Thymus (tissue), 11 donors: ENCODE data around the gene SLC34A3. TPM values are rescaled to one million over a fixed set of nuclear protein-coding genes. Genes with fewer than 3 reads are reported as not detected.

Experiments used
- DNase-seq, 9 donors: peaks; one replicate each; pipeline ENCODE4 v3.0.0-alpha.2; 2013; ENCODE audit warnings: low spot score in 9 of 9, low read depth in 6 of 9, missing footprints in 1 of 9
- H3K27ac ChIP-seq, 2 donors: one replicate each; pipeline ENCODE4 v1.5.1; 2013; ENCODE audit warnings: control low read depth in 1 of 2, low read depth in 1 of 2, low read length in 1 of 2, mild to moderate bottlenecking in 1 of 2, moderate library complexity in 1 of 2
- H3K27me3 ChIP-seq, 2 donors: one replicate each; pipeline ENCODE4 v1.5.1; 2013; ENCODE audit warnings: low read length in 1 of 2; ENCODE audit not compliant: control insufficient read depth in 2 of 2, insufficient read depth in 1 of 2
- H3K36me3 ChIP-seq, 2 donors: one replicate each; pipeline ENCODE4 v1.5.1; 2013; ENCODE audit warnings: low read length in 1 of 2, mild to moderate bottlenecking in 1 of 2, moderate library complexity in 1 of 2; ENCODE audit not compliant: control insufficient read depth in 2 of 2, insufficient read depth in 2 of 2
- H3K4me1 ChIP-seq, 2 donors: one replicate each; pipeline ENCODE4 v1.5.1; 2013; ENCODE audit warnings: low read length in 2 of 2; ENCODE audit not compliant: control insufficient read depth in 2 of 2, insufficient read depth in 2 of 2
- H3K4me3 ChIP-seq, 2 donors: one replicate each; pipeline ENCODE4 v1.5.1; 2013; ENCODE audit warnings: low read length in 2 of 2, control low read depth in 1 of 2, mild to moderate bottlenecking in 1 of 2
- H3K9me3 ChIP-seq, 2 donors: one replicate each; pipeline ENCODE4 v1.5.1; 2013; ENCODE audit warnings: low read length in 1 of 2, mild to moderate bottlenecking in 1 of 2; ENCODE audit not compliant: control insufficient read depth in 2 of 2, insufficient read depth in 1 of 2
- WGBS: extraction: QIAGEN DNeasy Blood & Tissue Kit; methylation state at CpG from one replicate; pipeline ENCODE4 v1.1.7; 2013; 5-methylcytosine and 5-hydroxymethylcytosine counted together
- polyA plus RNA-seq: library from polyadenylated mRNA; stranded (reverse); fragments of 200-250 nt; gene quantifications from one replicate; pipeline ENCODE4 v1.2.3, GENCODE V29; 2013
- total RNA-seq: library from RNA; stranded (reverse); fragments of 120-200 nt; gene quantifications from one replicate; pipeline ENCODE4 v1.2.4, GENCODE V29; 2013
- donor health status: healthy.

SLC34A3 gene
- total and polyA plus RNA-seq, 2 donors: 0.14 TPM; not detected in 1

DNA sequence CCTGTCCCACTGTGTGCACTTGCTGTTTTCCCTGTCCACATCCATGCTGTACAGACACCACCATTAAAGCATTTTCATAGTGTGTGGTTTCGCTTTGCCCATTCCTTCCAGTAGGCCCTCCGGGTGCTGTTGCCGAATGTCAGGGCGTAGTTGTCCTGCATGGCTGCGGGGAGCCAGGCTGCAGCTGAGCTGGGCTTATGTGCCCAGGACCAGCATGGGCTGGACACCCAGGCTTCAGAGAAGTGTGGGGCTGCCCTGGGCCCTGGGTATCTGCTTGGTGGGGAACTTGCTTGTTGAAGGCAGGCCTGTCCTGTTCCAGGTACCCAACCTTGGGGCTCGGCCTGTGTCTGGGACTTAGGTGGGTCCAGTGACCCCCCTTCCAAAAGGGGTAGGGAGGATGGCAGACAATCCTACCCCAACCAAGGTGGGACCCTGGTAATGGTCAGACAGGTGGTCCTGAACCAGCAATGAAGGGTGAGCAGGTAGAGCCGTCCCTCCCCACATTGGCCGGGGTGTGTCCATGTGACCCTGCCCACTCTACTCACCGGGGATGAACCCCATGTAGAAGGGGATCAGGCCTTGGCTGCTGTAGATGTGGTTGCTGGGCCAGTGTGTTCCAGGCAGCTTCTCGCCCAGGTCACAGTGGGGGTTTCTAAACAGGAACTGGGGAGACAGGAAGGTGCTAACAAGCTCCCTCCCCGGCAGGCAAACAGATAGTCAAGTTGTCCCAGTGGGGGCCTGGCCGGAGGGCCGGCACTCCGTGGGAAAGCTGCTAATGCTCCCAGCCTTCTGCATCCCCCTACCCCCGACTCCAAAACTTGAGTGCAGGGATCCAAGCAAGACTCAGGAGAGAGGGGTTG, 13.2 kb downstream of the SLC34A3 start:
- 92% methylated on average over 15 of the region's 15 CpGs for WGBS
- H3K4me3 ChIP-seq: peak overlapping the region in 1 of 2 donors; percentile 1

GRCh38 chr9:137244486-137245449, 14.1 kb downstream of the SLC34A3 start:
- DNase-seq: no peak
- Histone ChIP-seq H3K27me3 (peaks cover 0 to 4% of the 10 kb centered on the region in 2 donors), H3K27ac (no peak overlapping the region), H3K36me3 (peaks cover 11 to 19% of the 10 kb centered on the region in 2 donors), H3K4me3 (no peak overlapping the region), H3K4me1 (peaks cover 13 to 30% of the 10 kb centered on the region in 2 donors), H3K9me3 (no peaks in the 10 kb centered on the region)
- 93% methylated on average over 36 of the region's 36 CpGs for WGBS

More for the DNA sequence above, 13.2 kb downstream of the SLC34A3 start:
- Histone ChIP-seq H3K27ac (no peak overlapping the region), H3K4me1 (peaks cover 17 to 37% of the 10 kb centered on the region in 2 donors), H3K36me3 (peaks cover 11 to 19% of the 10 kb centered on the region in 2 donors), H3K9me3 (no peaks in the 10 kb centered on the region), H3K27me3 (no peaks in the 10 kb centered on the region)
- no peak for DNase-seq

- Histone ChIP-seq H3K27ac (no peak overlapping the region), H3K9me3 (no peaks in the 10 kb centered on the region), H3K27me3 (peaks cover 0 to 11% of the 10 kb centered on the region in 2 donors), H3K4me1 (peaks cover 12 to 26% of the 10 kb centered on the region in 2 donors), H3K4me3 (no peak overlapping the region), H3K36me3 (peaks cover 11 to 19% of the 10 kb centered on the region in 2 donors)
- DNase-seq: no peak
- 96% methylated on average over 25 of the region's 25 CpGs for WGBS
Measured at GRCh38 chr9:137245450-137246421, 15.0 kb downstream of the SLC34A3 start.

- H3K4me1 ChIP-seq: peaks cover 6 to 19% of the 10 kb centered on the region in 2 donors
- peaks cover 0 to 15% of the 10 kb centered on the region in 2 donors for H3K27me3 ChIP-seq
- no peak for DNase-seq
- 88% methylated on average over 20 of the region's 20 CpGs for WGBS
- H3K36me3 ChIP-seq: peaks cover 11 to 14% of the 10 kb centered on the region in 2 donors
- H3K27ac ChIP-seq: peak overlapping the region in 1 of 2 donors; percentile 36
- H3K9me3 ChIP-seq: no peaks in the 10 kb centered on the region
- no peak overlapping the region for H3K4me3 ChIP-seq
Measured at GRCh38 chr9:137247135-137247915, 16.6 kb downstream of the SLC34A3 start.

DNA sequence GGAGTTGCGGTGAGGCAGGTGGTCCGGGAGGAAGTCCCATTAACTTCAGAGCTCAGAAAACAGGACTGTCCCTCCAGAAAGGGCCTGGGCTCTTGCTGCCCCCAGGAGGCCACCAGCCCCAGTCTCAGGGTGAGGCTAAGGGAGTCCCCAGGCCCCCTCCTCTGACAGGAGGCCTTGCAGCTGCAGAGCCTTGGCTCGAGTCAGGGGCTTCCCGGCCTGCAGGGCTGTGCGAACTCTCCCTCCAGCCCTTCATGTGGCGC, 17.1 kb downstream of the SLC34A3 start:
- Histone ChIP-seq H3K9me3 (no peaks in the 10 kb centered on the region), H3K4me3 (no peak overlapping the region), H3K4me1 (peaks cover under 1 to 14% of the 10 kb centered on the region in 2 donors), H3K27me3 (peaks cover 0 to 15% of the 10 kb centered on the region in 2 donors), H3K27ac (no peak overlapping the region), H3K36me3 (peaks cover 6 to 9% of the 10 kb centered on the region in 2 donors)
- 95% methylated on average over 6 of the region's 6 CpGs for WGBS
- DNase-seq: no peak

DNA sequence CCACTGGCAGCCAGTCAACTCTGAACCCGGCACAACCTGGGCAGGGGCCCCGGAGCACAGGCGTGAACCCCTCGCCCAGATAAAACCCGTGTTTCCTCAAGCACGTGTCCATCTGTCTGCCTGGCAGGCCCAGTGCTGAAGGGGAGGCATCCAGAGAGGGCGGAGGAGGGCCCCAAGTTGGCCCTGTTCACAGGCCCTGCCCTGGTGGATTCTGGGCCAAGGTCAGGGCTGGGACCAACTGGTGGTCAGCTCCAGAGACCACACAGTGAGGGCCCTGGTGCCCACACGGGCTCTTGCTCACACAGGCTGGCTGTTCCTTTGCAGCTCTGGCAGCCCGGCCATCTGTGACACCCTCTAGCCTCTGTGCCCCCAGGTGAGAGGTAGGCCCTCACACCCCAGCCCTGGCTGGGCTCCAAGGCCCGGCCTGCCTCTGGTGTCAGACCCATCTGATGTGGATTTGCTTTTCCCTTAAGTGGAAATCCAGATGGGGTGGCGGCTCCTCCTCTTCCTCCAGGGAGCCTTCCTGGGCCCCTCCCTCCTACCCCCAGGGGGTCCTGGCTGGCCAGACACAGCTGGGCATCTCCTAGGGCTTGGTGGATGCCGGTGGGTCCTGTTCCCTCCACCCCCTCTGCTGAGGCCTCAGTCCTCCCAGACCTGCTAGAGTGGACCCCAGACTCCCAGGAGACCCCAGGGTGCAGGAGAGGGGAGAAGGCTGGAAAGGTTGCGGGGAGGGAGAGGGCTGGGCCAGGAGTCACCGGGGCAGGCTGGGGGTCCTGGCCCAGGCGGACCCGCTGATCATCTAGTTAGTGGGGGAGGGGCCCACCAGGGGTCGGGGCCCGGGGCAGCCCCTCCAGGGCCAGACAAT, 19.9 kb downstream of the SLC34A3 start:
- peaks cover 0 to 2% of the 10 kb centered on the region in 2 donors for H3K9me3 ChIP-seq
- H3K27me3 ChIP-seq: peaks cover 7 to 33% of the 10 kb centered on the region in 2 donors
- peaks cover 0 to 11% of the 10 kb centered on the region in 2 donors for H3K4me1 ChIP-seq
- no peak overlapping the region for H3K27ac ChIP-seq
- WGBS: 94% methylated on average over 17 of the region's 18 CpGs
- no peak for DNase-seq
- no peak overlapping the region for H3K4me3 ChIP-seq
- no peaks in the 10 kb centered on the region for H3K36me3 ChIP-seq

GRCh38 chr9:137251194-137251461, 20.4 kb downstream of the SLC34A3 start, which contains the start of gene STPG3:
Gene STPG3 (plus strand): TSS chr9:137251286. CDS start chr9:137251287, 1 bp downstream.
- peaks cover 7 to 33% of the 10 kb centered on the region in 2 donors for H3K27me3 ChIP-seq
- no peaks in the 10 kb centered on the region for H3K36me3 ChIP-seq
- H3K4me1 ChIP-seq: peaks cover 3 to 16% of the 10 kb centered on the region in 2 donors
- DNase-seq: no peak
- WGBS: 96% methylated on average over 4 of the region's 4 CpGs
- peaks cover 0 to 4% of the 10 kb centered on the region in 2 donors for H3K9me3 ChIP-seq
- H3K27ac ChIP-seq: no peak within 1 kb of the TSS
- H3K4me3 ChIP-seq: no peak within 1 kb of the TSS
